ENCODE data around the gene APOBEC2. TPM values are rescaled to one million over a fixed set of nuclear protein-coding genes. Genes with fewer than 3 reads are reported as not detected.
A peak's percentile ranks its signal among the peaks of the same experiment; 100 is the strongest.

APOBEC2 gene
- total and polyA plus RNA-seq, 2 of the 13 experiments (the other 11 are each of a cell fraction or from before 2014, with no cell fraction given), result 0.09 TPM; not detected in 1

GRCh38 chr6:41011673-41012072, 41.3 kb upstream of the APOBEC2 start (continued):
- TF ChIP-seq RFXAP (CRISPR knock-in tag; IDR thresholded peaks at IDR 0.05; ENCODE audit: borderline replicate concordance), result no peak
- no peak for TF ChIP-seq DDIT3 (CRISPR knock-in tag; IDR thresholded peaks at IDR 0.05)
- 0 out of 2 replicates have a peak, but pooled peaks have one; percentile 40 for TF ChIP-seq HDAC1 (CRISPR knock-in tag; IDR thresholded peaks at IDR 0.05)
- TF ChIP-seq HNF1B (CRISPR knock-in tag; IDR thresholded peaks at IDR 0.05), result peak; percentile 25; the same call in 1 of the 2 replicates
- peak; percentile 36; the same call in 1 of the 2 replicates for TF ChIP-seq FOXA3 (CRISPR knock-in tag; IDR thresholded peaks at IDR 0.05)
- TF ChIP-seq ZBTB39 (CRISPR knock-in tag; IDR thresholded peaks at IDR 0.05), result no peak
- no peak for TF ChIP-seq PAWR (CRISPR knock-in tag; IDR thresholded peaks at IDR 0.05; ENCODE audit: borderline replicate concordance)
- TF ChIP-seq THAP11 (CRISPR knock-in tag; IDR thresholded peaks at IDR 0.05), result no peak
- TF ChIP-seq ARID5B (CRISPR knock-in tag; IDR thresholded peaks at IDR 0.05), result peak; percentile 64
- TF ChIP-seq FLYWCH1 (CRISPR knock-in tag; IDR thresholded peaks at IDR 0.05), result no peak
- no peak for TF ChIP-seq ETS1 (CRISPR knock-in tag; IDR thresholded peaks at IDR 0.05)
- 0 out of 2 replicates have a peak, but pooled peaks have one; percentile 18 for TF ChIP-seq SPEN (CRISPR knock-in tag; IDR thresholded peaks at IDR 0.05; ENCODE audit: low read depth)
- TF ChIP-seq ZFP41 (CRISPR knock-in tag; IDR thresholded peaks at IDR 0.05; ENCODE audit: borderline replicate concordance), result no peak
- TF ChIP-seq MZF1 (CRISPR knock-in tag; IDR thresholded peaks at IDR 0.05; ENCODE audit: borderline replicate concordance), result no peak
- TF ChIP-seq SOX13 (IDR thresholded peaks at IDR 0.05), result no peak
- peak in 1 of 2 experiments; percentile 70; a peak in 2 of 4 replicates for TF ChIP-seq SOX13 (CRISPR knock-in tag; conservative IDR thresholded peaks at IDR 0.05 in 1 of 2, IDR thresholded peaks at IDR 0.05 in 1 of 2)
- no peak for TF ChIP-seq ZKSCAN8 (CRISPR knock-in tag; IDR thresholded peaks at IDR 0.05; ENCODE audit: borderline replicate concordance)
- TF ChIP-seq BRF2 (CRISPR knock-in tag; IDR thresholded peaks at IDR 0.05), result no peak
- no peak for TF ChIP-seq KAT7 (CRISPR knock-in tag; IDR thresholded peaks at IDR 0.05; ENCODE audit: borderline replicate concordance)
- no peak for TF ChIP-seq MBNL3 (CRISPR knock-in tag; conservative IDR thresholded peaks at IDR 0.05)
